ENCODE data around the gene SVOP.

The SVOP gene

GRCh38 chr12:108907839-108908351, 113.0 kb downstream of the SVOP start:
- peak overlapping the region in 1 of 2 donors; percentile 35 for H3K27ac Mint-ChIP-seq
- ATAC-seq, result no peak
- no peak for DNase-seq
- no peaks in the 10 kb centered on the region for H3K4me1 Mint-ChIP-seq
- no peaks in the 10 kb centered on the region for H3K9me3 Mint-ChIP-seq
- H3K27me3 Mint-ChIP-seq, result peaks cover 31% of the 10 kb centered on the region
- H3K4me3 Mint-ChIP-seq, result no peak overlapping the region

DNA sequence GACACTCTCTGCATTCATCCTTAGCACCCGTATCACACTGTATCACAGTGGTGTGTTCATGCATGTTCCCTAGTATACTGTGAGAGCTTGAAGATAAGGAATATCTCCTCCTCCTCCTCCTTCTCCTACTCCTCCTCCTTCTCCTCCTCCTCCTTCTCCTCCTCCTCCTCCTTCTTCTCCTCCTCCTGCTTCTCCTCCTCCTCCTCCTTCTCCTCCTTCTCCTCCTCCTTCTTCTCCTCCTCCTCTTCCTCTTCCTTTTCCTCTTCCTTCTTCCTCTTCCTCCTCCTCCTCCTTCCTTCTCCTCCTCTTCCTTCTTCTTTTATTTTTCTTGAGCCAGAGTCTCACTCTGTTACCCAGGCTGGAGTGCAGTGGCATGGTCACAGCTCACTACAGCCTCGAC, 113.9 kb downstream of the SVOP start:
- no peaks in the 10 kb centered on the region for H3K4me1 Mint-ChIP-seq
- peak overlapping the region in 1 of 2 donors; percentile 37 for H3K27ac Mint-ChIP-seq
- DNase-seq, result no peak
- ATAC-seq, result no peak
- H3K9me3 Mint-ChIP-seq, result no peaks in the 10 kb centered on the region
- H3K27me3 Mint-ChIP-seq, result peaks cover 31% of the 10 kb centered on the region
- H3K4me3 Mint-ChIP-seq, result no peak overlapping the region

- no peak overlapping the region for H3K27ac Mint-ChIP-seq
- H3K27me3 Mint-ChIP-seq, result peaks cover 35% of the 10 kb centered on the region
- H3K9me3 Mint-ChIP-seq, result no peaks in the 10 kb centered on the region
- ATAC-seq (no peak), DNase-seq (no peak)
- H3K4me3 Mint-ChIP-seq, result no peak overlapping the region
- no peaks in the 10 kb centered on the region for H3K4me1 Mint-ChIP-seq
These were observed 115.1 kb downstream of the SVOP start for GRCh38 chr12:108905725-108906124.

DNA sequence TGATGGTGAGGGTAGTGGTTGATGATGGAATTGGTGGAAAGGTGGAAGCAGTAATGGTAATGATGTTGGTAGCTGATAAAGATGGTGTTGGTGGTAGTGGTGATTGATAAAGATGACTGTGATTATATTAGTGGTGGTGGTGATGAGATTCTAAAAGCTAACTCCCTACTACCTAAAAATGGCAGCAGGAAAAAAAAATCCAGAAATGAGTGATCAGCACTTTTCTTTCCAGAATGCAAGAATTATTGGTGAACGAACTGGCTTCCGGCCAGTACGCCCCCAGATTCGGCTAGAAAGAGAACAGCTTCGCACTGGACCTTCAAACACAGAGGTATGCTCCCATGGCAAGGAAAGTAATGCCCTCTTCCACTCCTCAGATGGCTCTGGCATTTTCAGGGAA, 121.7 kb downstream of the SVOP start:
- Mint-ChIP-seq H3K4me1 (no peaks in the 10 kb centered on the region), H3K4me3 (no peak overlapping the region), H3K9me3 (no peaks in the 10 kb centered on the region), H3K27ac (no peak overlapping the region), H3K27me3 (peaks cover 17% of the 10 kb centered on the region)
- DNase-seq (no peak), ATAC-seq (no peak)

DNA sequence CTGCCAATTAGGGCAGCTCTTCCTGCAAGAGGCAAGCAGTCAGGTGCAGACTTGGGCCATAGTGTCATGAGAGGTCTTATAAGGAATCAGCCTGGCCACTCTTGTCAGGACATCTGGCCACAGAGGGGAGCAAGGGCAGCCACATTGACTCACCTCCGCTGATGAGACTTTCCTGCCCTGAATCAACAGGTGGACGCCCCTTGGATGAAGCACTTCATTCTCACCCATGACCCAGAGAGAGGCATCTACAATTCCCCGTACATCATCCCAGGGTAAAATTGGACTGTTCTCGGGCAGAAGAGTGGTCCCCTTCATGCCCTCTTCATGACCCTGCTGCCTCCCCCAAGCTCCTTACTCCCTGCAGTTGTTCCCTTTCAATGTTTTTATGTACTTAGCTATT, 124.1 kb downstream of the SVOP start:
- ATAC-seq (no peak), DNase-seq (no peak)
- Mint-ChIP-seq H3K4me1 (no peaks in the 10 kb centered on the region), H3K27me3 (peaks cover 17% of the 10 kb centered on the region), H3K9me3 (no peaks in the 10 kb centered on the region), H3K4me3 (no peak overlapping the region), H3K27ac (no peak overlapping the region)

- H3K4me1 Mint-ChIP-seq, result no peaks in the 10 kb centered on the region
- H3K27ac Mint-ChIP-seq, result no peak overlapping the region
- ATAC-seq (no peak), DNase-seq (no peak)
- H3K4me3 Mint-ChIP-seq, result no peak overlapping the region
- H3K27me3 Mint-ChIP-seq, result peaks cover 17% of the 10 kb centered on the region
- no peaks in the 10 kb centered on the region for H3K9me3 Mint-ChIP-seq
These were observed 124.5 kb downstream of the SVOP start for GRCh38 chr12:108896336-108896735.

- peaks cover 4 to 5% of the 10 kb centered on the region in 2 donors for H3K9me3 Mint-ChIP-seq
- DNase-seq (no peak), ATAC-seq (no peak)
- peaks cover 9% of the 10 kb centered on the region for H3K27me3 Mint-ChIP-seq
- no peak overlapping the region for H3K27ac Mint-ChIP-seq
- no peak overlapping the region for H3K4me3 Mint-ChIP-seq
- H3K4me1 Mint-ChIP-seq, result no peaks in the 10 kb centered on the region
These were observed 125.6 kb downstream of the SVOP start for GRCh38 chr12:108895220-108895802.

GRCh38 chr12:108890208-108890607, 130.7 kb downstream of the SVOP start:
- H3K9me3 Mint-ChIP-seq, result peaks cover 5 to 12% of the 10 kb centered on the region in 2 donors
- ATAC-seq, result no peak
- no peak overlapping the region for H3K4me3 Mint-ChIP-seq
- no peak overlapping the region for H3K27ac Mint-ChIP-seq
- H3K4me1 Mint-ChIP-seq, result no peaks in the 10 kb centered on the region
- no peak for DNase-seq
- peaks cover 3% of the 10 kb centered on the region for H3K27me3 Mint-ChIP-seq

DNA sequence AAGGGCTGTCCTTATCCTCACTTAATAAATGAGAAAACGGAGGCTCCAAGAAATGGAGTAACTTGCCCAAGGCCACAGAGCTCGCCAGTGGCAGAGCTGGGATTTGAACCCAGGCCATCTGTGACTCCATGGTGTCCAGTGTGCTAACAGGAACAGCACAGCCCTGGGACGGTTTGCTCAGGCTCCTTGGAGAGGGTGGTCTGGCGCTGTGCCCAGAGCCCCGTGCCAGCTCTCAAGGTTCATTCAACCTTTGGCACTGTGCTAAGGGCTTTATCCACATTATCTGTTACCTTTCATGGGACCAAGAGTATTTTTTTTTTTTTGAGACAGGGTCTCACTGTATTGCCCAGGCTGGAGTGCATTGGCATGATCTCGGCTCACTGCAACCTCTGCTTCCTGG, 132.8 kb downstream of the SVOP start:
- H3K4me3 Mint-ChIP-seq, result no peak overlapping the region
- H3K4me1 Mint-ChIP-seq, result no peaks in the 10 kb centered on the region
- DNase-seq, result no peak
- no peak for ATAC-seq
- H3K27me3 Mint-ChIP-seq, result no peaks in the 10 kb centered on the region
- peaks cover 5 to 12% of the 10 kb centered on the region in 2 donors for H3K9me3 Mint-ChIP-seq
- no peak overlapping the region for H3K27ac Mint-ChIP-seq

DNA sequence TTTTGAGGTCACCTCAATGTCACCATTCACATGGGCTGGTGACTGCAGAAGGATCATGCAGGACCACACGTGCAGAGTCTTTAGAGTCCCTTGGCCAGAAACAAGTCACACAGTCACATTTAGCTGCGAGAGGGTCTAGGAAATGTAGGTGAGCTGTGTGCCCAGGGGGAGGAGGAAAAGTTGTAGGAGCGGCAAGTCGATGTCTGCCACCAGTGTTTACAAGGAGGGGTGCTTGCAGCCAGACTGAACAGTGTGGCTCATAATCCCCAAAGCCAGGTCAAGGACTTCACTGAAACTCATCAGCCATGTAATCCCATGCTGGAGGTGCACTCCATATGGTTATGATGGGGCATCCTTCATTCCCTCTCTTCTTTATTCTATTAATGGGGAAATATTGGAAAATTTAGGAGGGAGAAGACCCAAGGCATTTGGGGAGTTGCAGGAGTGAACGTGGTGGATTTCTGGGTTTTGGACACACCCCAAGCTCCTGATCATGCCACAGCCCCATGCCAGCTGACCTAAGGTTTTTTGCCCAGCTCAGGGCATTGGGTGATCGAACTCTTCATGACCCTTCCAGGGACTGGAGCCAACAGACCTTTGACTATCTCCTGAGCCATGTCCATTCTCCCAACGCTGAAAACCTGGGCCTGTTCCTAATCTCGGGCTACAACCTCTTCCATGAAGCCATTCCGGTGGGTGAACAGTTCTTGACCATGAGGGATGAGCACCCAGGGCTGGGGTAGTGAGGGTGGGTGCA, 133.8 kb downstream of the SVOP start:
- H3K27me3 Mint-ChIP-seq, result no peaks in the 10 kb centered on the region
- H3K9me3 Mint-ChIP-seq, result peaks cover 5 to 12% of the 10 kb centered on the region in 2 donors
- DNase-seq, result no peak
- no peak for ATAC-seq
- no peak overlapping the region for H3K27ac Mint-ChIP-seq
- no peaks in the 10 kb centered on the region for H3K4me1 Mint-ChIP-seq
- no peak overlapping the region for H3K4me3 Mint-ChIP-seq

DNA sequence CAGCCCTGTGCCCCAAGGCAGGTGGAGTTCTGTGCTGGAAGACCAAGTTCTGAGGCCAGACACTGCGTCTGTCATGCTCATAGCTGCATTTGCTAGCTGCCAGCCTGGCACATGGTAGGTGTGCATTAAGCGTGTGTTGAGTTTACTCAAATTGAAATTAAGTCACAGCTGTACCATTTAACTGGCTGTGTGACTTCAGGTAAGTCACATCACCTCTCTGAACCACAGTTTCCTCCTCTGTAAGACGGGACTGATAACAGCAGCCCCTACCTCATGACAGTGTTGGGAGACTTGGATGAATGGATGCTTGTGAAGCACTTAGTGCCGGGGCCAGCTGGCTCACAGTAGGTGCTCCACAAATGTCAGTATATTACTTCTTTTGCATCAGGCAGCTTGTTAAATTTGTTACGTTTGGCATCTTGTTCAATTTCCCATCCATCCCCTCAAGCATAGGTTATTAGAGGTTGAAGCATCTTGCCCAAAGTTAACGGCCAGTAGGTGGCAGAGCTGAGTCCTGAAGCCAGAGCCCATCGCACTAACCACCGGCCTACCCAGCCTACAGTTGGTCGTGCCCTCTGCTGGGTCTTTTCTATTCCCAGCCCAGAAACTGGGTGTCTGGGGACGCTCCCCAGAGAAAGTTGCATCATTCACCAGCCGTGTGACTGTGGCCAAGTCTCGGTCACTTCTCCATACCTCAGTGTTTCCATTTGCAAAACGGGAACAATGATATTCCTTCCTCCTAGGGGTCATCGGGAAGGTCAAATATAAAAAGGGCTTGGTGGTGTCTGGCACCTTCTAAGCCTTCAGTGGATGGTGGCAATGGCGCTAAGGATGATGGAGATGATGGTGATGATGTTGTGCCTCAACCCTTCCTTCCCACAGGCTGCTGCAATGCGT, 136.5 kb downstream of the SVOP start:
- Mint-ChIP-seq H3K9me3 (no peaks in the 10 kb centered on the region), H3K27me3 (no peaks in the 10 kb centered on the region), H3K4me1 (no peaks in the 10 kb centered on the region), H3K4me3 (no peak overlapping the region), H3K27ac (no peak overlapping the region)
- ATAC-seq, result peak; percentile 86
- peak; percentile 59 to 61 for DNase-seq

DNA sequence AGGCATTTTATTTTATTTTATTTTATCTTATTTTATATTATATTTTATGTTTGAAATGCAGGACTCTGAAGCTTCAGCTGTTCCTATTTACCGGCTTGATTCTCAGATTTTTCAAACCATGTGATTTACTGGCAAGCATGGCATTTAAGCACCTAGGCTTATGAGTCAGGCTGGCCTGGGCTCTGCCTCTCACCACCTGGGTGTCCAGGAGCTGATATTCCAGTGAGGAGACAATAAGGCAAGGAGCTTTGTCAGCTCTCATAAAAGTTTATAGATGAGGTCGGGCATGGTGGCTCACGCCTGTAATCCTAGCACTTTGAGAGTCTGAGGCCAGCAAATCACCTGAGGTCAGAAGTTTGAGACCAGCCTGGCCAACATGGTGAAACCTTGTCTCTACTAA, 138.9 kb downstream of the SVOP start:
- peaks cover 8% of the 10 kb centered on the region for H3K27me3 Mint-ChIP-seq
- no peak for DNase-seq
- no peak overlapping the region for H3K4me3 Mint-ChIP-seq
- ATAC-seq, result no peak
- H3K4me1 Mint-ChIP-seq, result no peaks in the 10 kb centered on the region
- no peaks in the 10 kb centered on the region for H3K9me3 Mint-ChIP-seq
- no peak overlapping the region for H3K27ac Mint-ChIP-seq

- ATAC-seq, result no peak
- Mint-ChIP-seq H3K27me3 (peaks cover 8% of the 10 kb centered on the region), H3K27ac (no peak within 1 kb of the TSS), H3K9me3 (no peaks in the 10 kb centered on the region), H3K4me1 (no peaks in the 10 kb centered on the region), H3K4me3 (no peak within 1 kb of the TSS)
- no peak for DNase-seq
These were observed 141.1 kb downstream of the SVOP start, which contains the start of gene DAO for GRCh38 chr12:108879615-108880254. TSS of gene DAO (plus strand) at chr12:108880092. CDS start at chr12:108885007, 4,915 bp downstream.

GRCh38 chr12:108876550-108876949, 144.3 kb downstream of the SVOP start:
- no peaks in the 10 kb centered on the region for H3K9me3 Mint-ChIP-seq
- no peak overlapping the region for H3K4me3 Mint-ChIP-seq
- DNase-seq (no peak), ATAC-seq (no peak)
- no peaks in the 10 kb centered on the region for H3K4me1 Mint-ChIP-seq
- H3K27ac Mint-ChIP-seq, result no peak overlapping the region
- H3K27me3 Mint-ChIP-seq, result peaks cover 8% of the 10 kb centered on the region

DNA sequence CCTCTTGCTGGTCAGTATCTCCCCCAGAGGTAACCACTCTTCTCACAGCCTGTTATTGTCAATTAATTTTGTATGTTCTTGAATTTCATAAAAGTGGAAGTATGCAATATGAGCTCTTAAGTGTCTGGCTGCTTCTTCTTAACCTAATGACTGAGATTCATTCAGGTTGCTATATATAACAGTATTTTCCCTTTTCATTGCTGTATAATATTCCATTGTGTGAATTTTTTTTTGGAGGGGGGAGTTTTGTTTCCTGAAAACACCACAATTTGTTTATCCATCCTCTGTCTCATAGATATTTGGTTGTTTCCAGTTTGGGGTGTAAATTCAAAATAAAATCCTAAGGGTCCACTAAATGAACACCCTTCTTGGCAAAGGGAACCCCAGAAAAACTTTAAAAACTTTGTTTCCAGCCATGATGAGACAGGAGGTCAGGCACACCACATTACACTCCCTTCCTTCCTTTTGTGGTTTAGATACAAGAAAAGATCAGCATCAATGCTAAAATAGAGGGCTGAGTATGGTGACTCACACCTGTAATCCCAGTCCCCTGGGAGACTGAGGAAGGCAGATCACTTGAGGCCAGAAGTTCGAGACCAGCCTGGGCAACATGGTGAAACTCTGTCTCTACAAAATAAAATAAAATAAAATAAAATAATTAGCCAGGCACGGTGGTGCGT, 145.0 kb downstream of the SVOP start:
- Mint-ChIP-seq H3K27ac (no peak overlapping the region), H3K9me3 (no peaks in the 10 kb centered on the region), H3K4me3 (no peak overlapping the region), H3K4me1 (no peaks in the 10 kb centered on the region), H3K27me3 (peaks cover 8% of the 10 kb centered on the region)
- DNase-seq, result no peak
- no peak for ATAC-seq
